Skeletal muscle tissue (tissue), 4 donors: Measurements from ENCODE around the gene ADH6. TPM values are rescaled to one million over a fixed set of nuclear protein-coding genes. Genes with fewer than 3 reads are reported as not detected.
"Not testable (repeated sequence)": the region's sequence is repeated elsewhere in the genome, so short reads cannot be mapped to it uniquely, and the experiment has no call there.

Source experiments
- H3K27ac ChIP-seq: one replicate; pipeline ENCODE4 v1.7.0; 2013; ENCODE audit warnings: mild to moderate bottlenecking, low read depth, low read length, inconsistent platforms
- H3K27me3 ChIP-seq, 3 donors: one replicate each; pipeline ENCODE4 v1.7.0; 2013; ENCODE audit warnings: low read length in 3 of 3; ENCODE audit not compliant: control insufficient read depth in 3 of 3, insufficient read depth in 3 of 3
- H3K36me3 ChIP-seq, 3 donors: one replicate each; pipeline ENCODE4 v1.7.0; 2013; ENCODE audit warnings: low read length in 3 of 3; ENCODE audit not compliant: control insufficient read depth in 3 of 3, insufficient read depth in 3 of 3
- H3K4me1 ChIP-seq, 3 donors: one replicate each; pipeline ENCODE4 v1.7.0; 2013; ENCODE audit warnings: low read length in 3 of 3, mild to moderate bottlenecking in 3 of 3; ENCODE audit not compliant: control insufficient read depth in 3 of 3, insufficient read depth in 3 of 3
- H3K4me3 ChIP-seq, 3 donors: one replicate each; pipeline ENCODE4 v1.7.0; 2013; ENCODE audit warnings: low read length in 3 of 3
- H3K9ac ChIP-seq, 3 donors: one replicate each; pipeline ENCODE4 v1.7.0; 2013; ENCODE audit warnings: low read length in 3 of 3, mild to moderate bottlenecking in 3 of 3, moderate library complexity in 2 of 3, low read depth in 1 of 3
- H3K9me3 ChIP-seq, 3 donors: one replicate each; pipeline ENCODE4 v1.7.0; 2013; ENCODE audit warnings: low read length in 3 of 3; ENCODE audit not compliant: control insufficient read depth in 3 of 3
- total RNA-seq: library from RNA; depleted of rRNA; stranded (reverse); fragments of >200 nt; gene quantifications from one replicate; pipeline ENCODE4 v1.2.3, GENCODE V29; 2014
- donor health status: Osteomylitis.

The ADH6 gene
- not detected for total RNA-seq

DNA sequence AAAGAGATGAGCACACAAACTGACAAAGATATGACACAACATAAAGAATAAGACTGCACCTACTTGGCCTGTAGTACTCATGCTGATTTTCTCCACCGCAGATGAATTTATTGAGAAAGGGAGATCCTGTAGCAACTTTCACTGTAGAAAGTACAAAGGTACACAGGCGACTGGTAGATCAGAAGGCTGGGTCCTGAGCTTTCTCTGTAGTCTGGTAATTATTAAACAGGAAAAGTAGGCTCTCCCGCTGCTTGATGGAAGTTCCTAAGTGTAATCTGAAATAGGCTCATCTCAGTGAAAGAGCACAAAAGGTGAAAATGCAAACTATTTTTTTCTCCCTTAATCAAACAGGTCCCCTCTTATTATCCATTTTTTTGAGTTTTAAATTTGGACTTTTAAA lies at the start of gene ADH6:
Gene ADH6, minus strand, starts transcription at position 175 of the 400 bp plus-strand sequence. Its CDS starts 94 bp downstream, at position 81.
- Histone ChIP-seq H3K36me3 (no peaks in the 10 kb centered on the region), H3K4me3 (no peak within 1 kb of the TSS), H3K9ac (no peak within 1 kb of the TSS), H3K9me3 (no peaks in the 10 kb centered on the region), H3K27ac (no peak within 1 kb of the TSS), H3K4me1 (no peaks in the 10 kb centered on the region), H3K27me3 (no peaks in the 10 kb centered on the region)

DNA sequence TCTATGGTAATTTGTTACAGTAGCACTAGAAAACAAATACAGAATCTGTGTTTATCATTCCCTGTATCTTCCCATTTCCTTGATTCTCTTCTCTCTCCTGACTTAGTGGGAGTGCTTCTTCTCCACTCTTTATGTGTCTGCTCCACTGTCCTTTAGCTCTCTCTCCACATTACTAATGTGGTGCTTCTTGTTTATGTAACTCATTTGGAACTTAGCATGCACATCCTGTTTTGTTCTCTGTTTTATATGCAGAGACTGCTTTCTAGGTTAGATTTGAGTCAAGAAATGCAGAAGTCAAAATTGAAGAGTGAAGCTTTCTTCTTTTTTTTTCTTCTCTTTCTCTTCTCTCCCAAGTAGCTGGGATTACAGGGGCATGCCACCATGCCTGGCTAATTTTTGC lies 45.9 kb upstream of the ADH6 start:
- no peaks in the 10 kb centered on the region for H3K9me3 ChIP-seq
- no peak overlapping the region for H3K27ac ChIP-seq
- no peaks in the 10 kb centered on the region for H3K4me1 ChIP-seq
- no peaks in the 10 kb centered on the region for H3K36me3 ChIP-seq
- H3K4me3 ChIP-seq, result no peak overlapping the region
- no peak overlapping the region for H3K9ac ChIP-seq
- H3K27me3 ChIP-seq, result no peaks in the 10 kb centered on the region

DNA sequence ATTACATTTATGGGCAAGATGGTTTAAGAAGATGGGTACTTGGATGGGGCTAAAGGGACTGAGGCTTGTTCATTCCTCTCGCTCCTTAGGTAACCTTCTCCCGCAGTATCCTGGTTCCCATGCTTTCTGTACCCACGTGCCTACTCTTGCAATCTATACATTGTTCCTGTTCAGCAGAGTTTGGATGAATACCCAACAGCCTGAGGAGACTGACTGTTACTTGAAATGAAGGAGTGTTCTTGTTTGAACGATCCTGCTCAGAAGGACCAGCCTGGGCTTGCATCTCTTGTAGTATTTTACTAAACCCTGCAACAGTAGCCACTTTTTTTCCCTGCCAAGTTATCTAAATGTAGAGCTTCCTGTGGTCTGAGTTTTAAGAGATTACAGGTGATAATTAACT lies 33.7 kb upstream of the ADH6 start:
- Histone ChIP-seq H3K36me3 (no peaks in the 10 kb centered on the region), H3K4me1 (no peaks in the 10 kb centered on the region), H3K27ac (no peak overlapping the region), H3K27me3 (no peaks in the 10 kb centered on the region), H3K4me3 (no peak overlapping the region), H3K9ac (no peak overlapping the region), H3K9me3 (no peaks in the 10 kb centered on the region)

DNA sequence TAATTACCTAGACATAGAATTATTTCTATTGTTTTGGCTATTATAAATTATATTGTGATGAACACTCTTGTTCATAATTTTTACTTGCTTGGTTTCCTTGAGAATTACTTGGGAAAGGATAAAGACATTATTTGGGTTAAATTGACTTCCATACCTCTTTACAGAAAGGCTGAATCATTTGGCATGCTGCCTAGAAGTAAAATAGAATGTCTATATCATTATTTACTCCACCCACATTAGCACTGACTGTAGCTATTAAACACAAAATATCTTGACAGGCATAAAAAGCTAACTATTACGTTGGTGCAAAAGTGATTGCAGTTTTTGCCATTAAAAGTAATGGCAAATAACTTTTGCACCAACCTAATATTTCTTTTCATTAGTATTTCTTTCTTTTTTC lies 29.7 kb upstream of the ADH6 start:
- Histone ChIP-seq H3K36me3 (no peaks in the 10 kb centered on the region), H3K9ac (no peak overlapping the region), H3K4me1 (no peaks in the 10 kb centered on the region), H3K27me3 (no peaks in the 10 kb centered on the region), H3K9me3 (no peaks in the 10 kb centered on the region), H3K27ac (no peak overlapping the region), H3K4me3 (no peak overlapping the region)

DNA sequence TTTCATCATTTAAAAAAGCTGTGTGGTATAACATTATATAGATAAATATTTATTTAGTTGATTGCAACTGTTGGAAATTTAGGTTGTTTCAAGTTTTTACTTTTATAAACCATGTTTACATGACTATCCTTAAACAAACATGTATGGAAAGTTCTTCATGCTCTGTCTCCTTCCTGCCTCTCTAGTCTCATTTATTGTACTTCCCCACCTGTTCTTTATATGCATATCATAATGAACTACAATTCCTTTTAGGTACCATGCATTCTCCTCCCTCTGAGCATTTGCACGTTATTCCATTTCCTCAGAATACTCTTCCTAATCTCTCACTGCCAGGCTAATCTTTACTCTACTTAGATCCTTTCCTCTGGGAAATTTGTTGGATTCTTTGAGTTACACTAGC lies 16.9 kb upstream of the ADH6 start:
- H3K36me3 ChIP-seq, result no peaks in the 10 kb centered on the region
- no peaks in the 10 kb centered on the region for H3K9me3 ChIP-seq
- H3K9ac ChIP-seq, result no peak overlapping the region
- no peak overlapping the region for H3K27ac ChIP-seq
- H3K27me3 ChIP-seq, result no peaks in the 10 kb centered on the region
- no peak overlapping the region for H3K4me3 ChIP-seq
- H3K4me1 ChIP-seq, result no peaks in the 10 kb centered on the region

DNA sequence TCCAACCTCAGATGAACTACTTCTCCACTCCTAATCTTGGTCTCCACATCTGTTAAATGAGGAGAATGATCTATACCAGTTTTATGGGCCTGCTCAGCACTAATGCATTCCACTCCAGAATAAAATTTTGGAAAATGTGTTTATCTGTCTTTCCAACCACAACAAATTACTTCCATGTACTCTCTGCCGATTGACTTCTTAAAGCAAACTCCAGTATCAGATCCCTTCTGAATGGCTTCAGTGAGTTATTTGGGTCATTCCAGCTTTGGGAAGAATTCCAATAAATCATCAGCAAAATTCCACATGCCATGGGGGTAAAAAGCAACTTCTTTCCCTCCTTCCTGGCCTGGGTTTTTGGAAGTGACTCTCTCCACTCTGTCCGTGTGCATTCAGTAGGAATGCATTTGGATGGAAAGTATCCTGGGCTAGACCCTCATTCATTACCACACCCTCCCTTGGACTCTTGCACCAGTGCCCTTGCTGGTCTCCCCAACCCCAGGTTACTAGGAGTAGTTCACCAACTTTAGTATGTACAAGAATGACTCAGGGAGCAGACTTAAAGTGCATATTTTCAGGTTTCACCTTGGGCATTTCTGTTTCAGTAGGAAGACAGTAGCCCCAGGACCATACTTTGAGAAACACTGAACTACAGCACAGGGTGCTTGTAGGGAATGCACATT lies 15.4 kb upstream of the ADH6 start:
- Histone ChIP-seq H3K27me3 (no peaks in the 10 kb centered on the region), H3K36me3 (no peaks in the 10 kb centered on the region), H3K4me3 (no peak overlapping the region), H3K9ac (no peak overlapping the region), H3K9me3 (no peaks in the 10 kb centered on the region), H3K27ac (no peak overlapping the region), H3K4me1 (no peaks in the 10 kb centered on the region)

DNA sequence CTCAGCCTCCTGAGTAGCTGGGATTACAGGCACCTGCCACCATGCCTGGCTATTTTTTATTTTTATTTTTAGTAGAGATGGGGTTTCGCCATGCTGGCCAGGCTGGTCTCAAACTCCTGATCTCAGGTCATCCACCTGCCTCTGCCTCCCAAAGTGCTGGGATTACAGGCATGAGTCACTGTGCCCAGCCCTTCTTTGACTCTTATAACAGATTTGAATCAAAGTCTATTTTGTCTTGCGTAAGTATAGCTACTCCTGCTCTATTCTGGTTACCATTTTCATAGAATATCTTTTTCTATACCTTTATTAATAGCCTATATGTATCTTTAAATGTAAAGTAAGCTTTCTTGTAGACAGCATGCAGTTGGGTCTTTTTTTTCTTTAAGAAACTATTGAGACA lies 14.4 kb upstream of the ADH6 start:
- H3K4me1 ChIP-seq, H3K27ac ChIP-seq, H3K27me3 ChIP-seq, H3K36me3 ChIP-seq, H3K9ac ChIP-seq, H3K9me3 ChIP-seq, H3K4me3 ChIP-seq: not testable (repeated sequence)

DNA sequence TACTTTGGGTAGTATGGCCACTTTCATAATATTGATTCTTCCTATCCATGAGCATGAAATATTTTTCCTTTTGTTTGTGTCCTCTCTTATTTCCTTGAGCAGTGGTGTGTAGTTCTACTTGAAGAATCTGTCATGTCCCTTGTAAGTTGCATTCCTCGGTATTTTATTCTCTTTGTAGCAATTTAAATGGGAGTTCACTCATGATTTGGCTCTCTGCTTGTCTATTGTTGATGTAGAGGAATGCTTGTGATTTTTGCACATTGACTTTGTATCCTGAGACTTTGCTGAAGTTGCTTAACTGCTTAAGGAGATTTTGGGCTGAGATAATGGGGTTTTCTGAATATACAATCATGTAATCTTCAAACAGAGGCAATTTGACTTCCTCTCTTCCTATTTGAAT lies 9.7 kb upstream of the ADH6 start:
- H3K9me3 ChIP-seq, H3K4me3 ChIP-seq, H3K4me1 ChIP-seq, H3K36me3 ChIP-seq, H3K9ac ChIP-seq, H3K27me3 ChIP-seq, H3K27ac ChIP-seq: not testable (repeated sequence)

DNA sequence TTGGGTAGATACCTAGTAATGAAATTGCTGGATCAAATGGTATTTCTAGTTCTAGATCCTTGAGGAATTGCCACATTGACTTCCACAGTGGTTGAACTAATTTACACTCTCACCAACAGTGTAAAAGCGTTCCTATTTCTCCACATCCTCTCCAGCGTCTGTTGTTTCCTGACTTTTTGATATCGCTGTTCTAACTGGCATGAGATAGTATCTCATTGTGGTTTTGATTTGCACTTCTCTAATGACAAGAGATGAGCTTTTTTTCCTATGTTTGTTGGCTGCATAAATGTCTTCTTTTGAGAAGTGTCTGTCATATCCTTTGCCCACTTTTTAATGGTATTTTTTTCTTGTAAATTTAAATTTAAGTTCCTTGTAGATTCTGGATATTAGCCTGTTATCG lies 8.6 kb upstream of the ADH6 start:
- H3K9me3 ChIP-seq, H3K27ac ChIP-seq, H3K36me3 ChIP-seq, H3K4me1 ChIP-seq, H3K9ac ChIP-seq, H3K4me3 ChIP-seq, H3K27me3 ChIP-seq: not testable (repeated sequence)

DNA sequence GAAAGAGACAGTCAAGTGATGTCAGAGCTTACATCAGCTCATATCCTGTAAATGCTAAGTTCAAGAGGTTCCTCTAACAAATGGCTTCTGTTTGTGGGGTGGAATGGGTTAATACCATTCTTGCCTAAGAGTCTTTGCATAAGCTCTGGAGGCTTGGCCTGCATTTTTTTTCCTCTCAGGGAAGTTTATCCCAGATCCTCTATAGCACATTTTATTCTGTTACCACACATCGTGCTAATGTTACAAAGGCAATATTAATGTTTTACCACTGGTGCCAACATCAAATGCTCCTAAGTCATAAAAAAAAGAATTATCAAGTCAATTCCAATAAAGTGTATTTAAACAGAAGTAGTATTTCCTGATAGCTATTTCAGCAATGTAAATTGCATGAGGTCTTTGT lies 2.9 kb upstream of the ADH6 start:
- H3K36me3 ChIP-seq, result no peaks in the 10 kb centered on the region
- H3K27me3 ChIP-seq, result no peaks in the 10 kb centered on the region
- H3K4me3 ChIP-seq, result no peak overlapping the region
- no peak overlapping the region for H3K9ac ChIP-seq
- no peaks in the 10 kb centered on the region for H3K4me1 ChIP-seq
- no peaks in the 10 kb centered on the region for H3K9me3 ChIP-seq
- no peak overlapping the region for H3K27ac ChIP-seq

DNA sequence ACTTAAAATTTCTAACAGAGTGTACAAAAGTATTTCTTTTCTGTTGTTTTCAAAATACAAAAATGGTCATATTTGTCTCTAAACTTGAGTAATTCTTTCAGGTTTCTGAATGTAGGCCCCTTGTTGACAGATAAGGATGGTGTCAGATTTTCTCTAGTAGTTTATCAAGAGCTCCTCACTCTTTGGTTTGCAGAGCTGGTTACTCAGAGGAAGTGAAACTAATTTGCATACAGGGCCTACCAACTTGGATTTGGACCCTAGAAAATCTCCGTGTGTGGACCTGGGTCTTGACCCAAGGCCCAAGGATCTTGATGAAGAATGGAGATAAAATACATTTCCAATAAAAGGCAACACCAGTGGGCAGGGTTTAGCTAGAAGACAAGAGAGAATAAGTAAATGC lies 433 bp upstream of the ADH6 start:
- Histone ChIP-seq H3K9me3 (no peaks in the 10 kb centered on the region), H3K4me3 (no peak overlapping the region), H3K27ac (no peak overlapping the region), H3K4me1 (no peaks in the 10 kb centered on the region), H3K9ac (no peak overlapping the region), H3K36me3 (no peaks in the 10 kb centered on the region), H3K27me3 (no peaks in the 10 kb centered on the region)
